OCI-LY7 (cell line): ENCODE data around the gene BARX2. TPM values are rescaled to one million over a fixed set of nuclear protein-coding genes. Genes with fewer than 3 reads are reported as not detected.

ENCODE experiments used
- BruUV-seq: library from RNA; stranded (reverse); fragments of 400-500 nt; replicated peaks from 2 replicates; lab custom pipeline; 2021; lab: Mats Ljungman, UMichigan
- CTCF ChIA-PET: fragments of 300-600 bp; sonication (Branson Sonifier 250); formaldehyde crosslinking; loops from one replicate; lab custom pipeline; 2022; ENCODE audit warnings: antibody characterized with exemption; ENCODE audit not compliant: unreplicated experiment; lab: Charles Lee
- POLR2A ChIA-PET: fragments of 300-600 bp; sonication (Branson Sonifier 250); formaldehyde crosslinking; loops from one replicate; lab custom pipeline; 2022; ENCODE audit warnings: antibody characterized with exemption; lab: Charles Lee
- DNase-seq: peaks from one replicate; pipeline ENCODE4 v3.0.0-alpha.2; 2015; ENCODE audit warnings: low spot score
- H2AFZ ChIP-seq: fragments of 200-600 bp; sonication (generic), shearing (Covaris generic); 2 replicates; pipeline ENCODE4 v1.6.1; 2014; ENCODE audit warnings: mild to moderate bottlenecking, antibody characterized with exemption, low read length, moderate library complexity
- H3K27ac ChIP-seq: fragments of 200-600 bp; sonication (generic); 2 replicates; pipeline ENCODE4 v1.5.1; 2014; ENCODE audit warnings: mixed run types, low read depth, mild to moderate bottlenecking, moderate library complexity, low read length, inconsistent platforms; ENCODE audit not compliant: poor library complexity, severe bottlenecking
- H3K36me3 ChIP-seq: fragments of 200-600 bp; sonication (generic); 2 replicates; pipeline ENCODE4 v1.6.1; 2014; ENCODE audit warnings: mild to moderate bottlenecking, antibody characterized with exemption, low read length, moderate library complexity, mixed read lengths; ENCODE audit not compliant: insufficient read depth
- H3K4me1 ChIP-seq: fragments of 200-600 bp; sonication (generic); 2 replicates; pipeline ENCODE4 v1.5.1; 2014; ENCODE audit warnings: mild to moderate bottlenecking, low read length; ENCODE audit not compliant: insufficient read depth, poor library complexity, severe bottlenecking
- H3K4me2 ChIP-seq: fragments of 200-600 bp; sonication (generic); 2 replicates; pipeline ENCODE4 v1.6.1; 2014; ENCODE audit warnings: mild to moderate bottlenecking, low read length
- H3K4me3 ChIP-seq: fragments of 200-600 bp; sonication (generic); 2 replicates; pipeline ENCODE4 v1.5.1; 2014; ENCODE audit warnings: mild to moderate bottlenecking, low read depth, low read length; ENCODE audit not compliant: poor library complexity, severe bottlenecking
- H3K79me2 ChIP-seq: fragments of 200-600 bp; sonication (generic); 2 replicates; pipeline ENCODE4 v1.6.1; 2016; ENCODE audit warnings: low read depth, mild to moderate bottlenecking, low read length, moderate library complexity, mixed read lengths; ENCODE audit not compliant: insufficient read depth
- H3K9me2 ChIP-seq: fragments of 200-600 bp; sonication (generic); 2 replicates; pipeline ENCODE4 v1.6.1; 2016; ENCODE audit warnings: mild to moderate bottlenecking, low read length, mixed read lengths; ENCODE audit not compliant: insufficient read depth
- H3K9me3 ChIP-seq: fragments of 200-600 bp; sonication (generic); 2 replicates; pipeline ENCODE4 v1.6.1; 2014; ENCODE audit warnings: mild to moderate bottlenecking, mixed run types, low read length, mixed read lengths
- H4K20me1 ChIP-seq: fragments of 200-600 bp; sonication (generic); 2 replicates; pipeline ENCODE4 v1.6.1; 2014; ENCODE audit warnings: mild to moderate bottlenecking, antibody characterized with exemption, low read length, moderate library complexity, mixed read lengths; ENCODE audit not compliant: insufficient read depth
- EZH2phosphoT487 ChIP-seq: fragments of 200-600 bp; sonication (generic); IDR thresholded peaks from 2 replicates; pipeline ENCODE4 v1.6.1; 2018; ENCODE audit warnings: low read depth, borderline replicate concordance, mild to moderate bottlenecking, mixed run types, antibody characterized with exemption, low read length, moderate library complexity, mixed read lengths
- intact Hi-C: fragments of 100-400 bp; cut with micrococcal nuclease; formaldehyde crosslinking; loops from one replicate; pipeline ENCODE4 v1.10.0; 2022; ENCODE audit not compliant: unreplicated experiment
- total RNA-seq, 2 experiments: library from RNA; depleted of rRNA in 1 of 2; stranded (reverse); fragments of >200 nt in 1 of 2; shearing (Covaris generic) in 1 of 2; gene quantifications; 2 replicates each; pipeline ENCODE4 v1.2.3, GENCODE V29; 2014 to 2022
- TF ChIP-seq, protein P1 (sequence below): fragments of 200-600 bp; sonication (generic); conservative IDR thresholded peaks from 2 replicates; pipeline ENCODE4 v1.5.1; 2014; ENCODE audit warnings: mild to moderate bottlenecking, antibody characterized with exemption, low read length, moderate library complexity, mixed read lengths

The BARX2 gene
- total RNA-seq, 2 experiments from 2014 or later, result 0.06 to 0.23 TPM

DNA sequence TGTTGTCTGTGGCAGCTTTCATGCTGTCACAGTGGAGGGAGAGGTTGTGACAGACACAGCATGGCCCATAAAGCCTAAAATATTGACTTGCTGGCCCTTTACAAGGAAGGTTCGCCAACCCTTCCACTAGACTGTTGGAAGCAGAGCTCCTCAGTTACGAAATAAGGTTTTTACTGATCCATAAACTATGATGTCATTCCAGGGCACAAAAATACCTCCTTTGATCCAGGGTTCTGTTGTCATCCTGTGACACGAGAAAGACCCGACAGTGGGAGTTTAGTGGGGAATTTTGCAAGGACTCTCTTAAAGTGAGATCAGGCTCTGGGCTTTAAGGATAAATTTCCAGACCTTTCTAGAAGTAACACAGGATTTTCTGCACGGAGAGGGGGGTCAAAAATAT lies 15.7 kb downstream of the BARX2 start:
- DNase-seq, result no peak
- BruUV-seq, result no TSS peak
- no peak for TF ChIP-seq EZH2phosphoT487
- TF ChIP-seq, protein P1, sequence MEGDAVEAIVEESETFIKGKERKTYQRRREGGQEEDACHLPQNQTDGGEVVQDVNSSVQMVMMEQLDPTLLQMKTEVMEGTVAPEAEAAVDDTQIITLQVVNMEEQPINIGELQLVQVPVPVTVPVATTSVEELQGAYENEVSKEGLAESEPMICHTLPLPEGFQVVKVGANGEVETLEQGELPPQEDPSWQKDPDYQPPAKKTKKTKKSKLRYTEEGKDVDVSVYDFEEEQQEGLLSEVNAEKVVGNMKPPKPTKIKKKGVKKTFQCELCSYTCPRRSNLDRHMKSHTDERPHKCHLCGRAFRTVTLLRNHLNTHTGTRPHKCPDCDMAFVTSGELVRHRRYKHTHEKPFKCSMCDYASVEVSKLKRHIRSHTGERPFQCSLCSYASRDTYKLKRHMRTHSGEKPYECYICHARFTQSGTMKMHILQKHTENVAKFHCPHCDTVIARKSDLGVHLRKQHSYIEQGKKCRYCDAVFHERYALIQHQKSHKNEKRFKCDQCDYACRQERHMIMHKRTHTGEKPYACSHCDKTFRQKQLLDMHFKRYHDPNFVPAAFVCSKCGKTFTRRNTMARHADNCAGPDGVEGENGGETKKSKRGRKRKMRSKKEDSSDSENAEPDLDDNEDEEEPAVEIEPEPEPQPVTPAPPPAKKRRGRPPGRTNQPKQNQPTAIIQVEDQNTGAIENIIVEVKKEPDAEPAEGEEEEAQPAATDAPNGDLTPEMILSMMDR, result no peak
- intact Hi-C loops, result no loop called here
- Histone ChIP-seq H3K9me3 (no peaks in the 10 kb centered on the region), H3K27ac (no peak overlapping the region), H3K79me2 (no peaks in the 10 kb centered on the region), H3K4me3 (no peak overlapping the region), H3K9me2 (no peaks in the 10 kb centered on the region), H3K4me1 (no peaks in the 10 kb centered on the region), H3K36me3 (no peaks in the 10 kb centered on the region), H4K20me1 (no peaks in the 10 kb centered on the region), H2AFZ (no peak overlapping the region), H3K4me2 (no peak overlapping the region)
- ChIA-PET CTCF (no interaction called here), POLR2A (interaction anchor here (0.6 kb wide), 1 partner anchor 47 kb away, joined by 3 read pairs; no protein-coding TSS in a partner anchor)

DNA sequence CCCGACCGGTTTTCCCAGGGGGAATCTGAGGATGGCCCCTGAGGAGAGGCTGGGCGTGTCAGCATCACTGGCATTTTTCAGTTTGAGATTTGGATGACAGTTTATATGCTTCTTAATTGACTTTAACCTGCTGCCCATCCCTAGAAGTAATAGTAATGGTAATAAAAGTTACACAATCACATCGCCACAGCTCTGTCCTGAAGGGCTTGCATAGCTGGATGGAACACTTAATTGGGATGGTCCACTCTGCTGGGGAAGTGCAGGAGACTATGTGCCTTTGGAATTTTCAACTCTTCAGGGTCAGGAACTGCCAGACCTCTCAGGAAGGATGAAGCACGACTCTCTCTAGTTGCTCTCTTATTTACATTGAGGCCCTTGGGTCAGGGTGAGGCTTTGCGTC lies 16.2 kb downstream of the BARX2 start:
- H3K4me3 ChIP-seq, result no peak overlapping the region
- ChIA-PET POLR2A (interaction anchor here (0.6 kb wide), 1 partner anchor 47 kb away, joined by 3 read pairs; no protein-coding TSS in a partner anchor), CTCF (no interaction called here)
- no peak for TF ChIP-seq EZH2phosphoT487
- TF ChIP-seq, protein P1, result no peak
- H3K4me1 ChIP-seq, result no peaks in the 10 kb centered on the region
- no peak for DNase-seq
- H3K36me3 ChIP-seq, result no peaks in the 10 kb centered on the region
- H2AFZ ChIP-seq, result no peak overlapping the region
- intact Hi-C loops, result no loop called here
- no peak overlapping the region for H3K27ac ChIP-seq
- BruUV-seq, result no TSS peak
- no peak overlapping the region for H3K4me2 ChIP-seq
- H3K9me3 ChIP-seq, result no peaks in the 10 kb centered on the region
- no peaks in the 10 kb centered on the region for H3K9me2 ChIP-seq
- no peaks in the 10 kb centered on the region for H4K20me1 ChIP-seq
- no peaks in the 10 kb centered on the region for H3K79me2 ChIP-seq

DNA sequence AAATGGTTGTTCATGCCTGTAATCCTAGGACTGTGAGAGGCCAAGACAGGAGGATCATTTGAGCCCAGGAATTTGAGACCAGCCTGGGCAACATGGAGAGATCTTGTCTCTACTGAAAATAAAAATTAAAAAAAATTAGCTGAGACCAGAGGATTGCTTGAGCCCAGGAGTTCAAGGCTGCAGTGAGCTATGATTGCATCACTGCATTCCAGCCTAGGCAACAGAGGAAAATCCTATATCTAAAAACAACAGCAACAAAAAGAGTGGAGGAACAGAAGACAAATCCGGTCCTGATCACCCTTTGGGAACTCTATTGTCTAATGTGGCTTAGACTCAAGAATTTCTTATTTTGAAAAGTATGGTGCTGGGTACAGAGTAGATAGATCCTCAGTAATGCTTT lies 17.3 kb downstream of the BARX2 start:
- H3K27ac ChIP-seq, result no peak overlapping the region
- H2AFZ ChIP-seq, result no peak overlapping the region
- no peaks in the 10 kb centered on the region for H3K79me2 ChIP-seq
- BruUV-seq, result no TSS peak
- POLR2A ChIA-PET, result no interaction called here
- no peaks in the 10 kb centered on the region for H4K20me1 ChIP-seq
- intact Hi-C loops, result no loop called here
- no peak overlapping the region for H3K4me2 ChIP-seq
- H3K36me3 ChIP-seq, result no peaks in the 10 kb centered on the region
- no peak for DNase-seq
- no peaks in the 10 kb centered on the region for H3K9me3 ChIP-seq
- H3K4me3 ChIP-seq, result no peak overlapping the region
- TF ChIP-seq, protein P1, result no peak
- TF ChIP-seq EZH2phosphoT487, result no peak
- no peaks in the 10 kb centered on the region for H3K9me2 ChIP-seq
- CTCF ChIA-PET, result no interaction called here
- no peaks in the 10 kb centered on the region for H3K4me1 ChIP-seq
